AG09309 (cell line): ENCODE results near the gene C16orf82.

Experiments used
- DNase-seq: peaks from one replicate; pipeline ENCODE4 v3.0.0-alpha.2; 2010; ENCODE audit warnings: low read depth
- H3K4me3 ChIP-seq: 2 replicates; pipeline ENCODE4 v1.5.1; 2011; ENCODE audit warnings: mild to moderate bottlenecking, low read depth, low read length, moderate library complexity; ENCODE audit not compliant: control insufficient read depth
- TF ChIP-seq, protein P1 (sequence below): IDR thresholded peaks from 2 replicates; pipeline ENCODE4 v1.5.1; 2011; ENCODE audit warnings: mild to moderate bottlenecking, low read depth, low read length, inconsistent platforms; ENCODE audit not compliant: insufficient read depth, control insufficient read depth; ENCODE audit errors: missing control alignments

The C16orf82 gene

DNA sequence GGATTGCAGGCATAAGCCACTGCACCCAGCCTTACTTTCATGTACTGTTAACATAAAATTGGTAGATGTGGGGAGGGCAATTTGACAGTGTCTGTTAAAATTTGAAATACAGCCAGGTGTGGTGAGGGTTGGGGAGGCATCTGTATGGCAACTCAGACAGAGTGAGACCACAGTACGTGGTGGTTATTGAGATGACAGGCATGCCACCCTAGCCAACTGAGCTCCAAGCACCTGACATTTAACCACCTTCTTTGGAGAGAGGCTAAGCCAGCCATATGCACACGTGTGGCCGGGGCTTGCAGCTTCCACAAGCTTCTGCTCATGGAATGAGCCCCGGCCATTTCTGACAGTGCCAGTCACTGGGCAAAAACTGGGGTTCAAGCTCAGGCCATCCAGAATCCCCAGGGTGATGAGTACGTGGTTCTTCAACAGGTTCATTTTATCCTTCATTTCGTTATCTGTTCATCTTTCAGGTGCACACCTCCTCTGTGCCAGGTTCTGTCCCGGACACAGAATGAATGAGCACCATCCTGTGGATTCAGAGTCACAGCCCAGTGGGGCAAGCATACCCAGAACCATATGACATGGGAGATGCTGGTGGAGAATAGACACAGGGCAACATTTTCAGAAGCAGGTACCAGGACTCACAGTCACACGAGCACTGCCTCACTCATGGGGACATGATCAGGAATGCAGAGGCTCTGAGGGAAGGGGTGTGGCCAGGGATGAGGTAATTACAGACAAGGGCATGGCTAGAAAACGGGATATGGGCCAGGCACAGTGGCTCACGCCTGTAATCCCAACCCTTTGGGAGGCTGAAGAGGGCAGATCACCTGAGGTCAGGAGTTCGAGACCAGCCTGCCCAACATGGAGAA, 36.2 kb downstream of the C16orf82 start:
- DNase-seq: no peak
- H3K4me3 ChIP-seq: no peak overlapping the region
- TF ChIP-seq, protein P1, sequence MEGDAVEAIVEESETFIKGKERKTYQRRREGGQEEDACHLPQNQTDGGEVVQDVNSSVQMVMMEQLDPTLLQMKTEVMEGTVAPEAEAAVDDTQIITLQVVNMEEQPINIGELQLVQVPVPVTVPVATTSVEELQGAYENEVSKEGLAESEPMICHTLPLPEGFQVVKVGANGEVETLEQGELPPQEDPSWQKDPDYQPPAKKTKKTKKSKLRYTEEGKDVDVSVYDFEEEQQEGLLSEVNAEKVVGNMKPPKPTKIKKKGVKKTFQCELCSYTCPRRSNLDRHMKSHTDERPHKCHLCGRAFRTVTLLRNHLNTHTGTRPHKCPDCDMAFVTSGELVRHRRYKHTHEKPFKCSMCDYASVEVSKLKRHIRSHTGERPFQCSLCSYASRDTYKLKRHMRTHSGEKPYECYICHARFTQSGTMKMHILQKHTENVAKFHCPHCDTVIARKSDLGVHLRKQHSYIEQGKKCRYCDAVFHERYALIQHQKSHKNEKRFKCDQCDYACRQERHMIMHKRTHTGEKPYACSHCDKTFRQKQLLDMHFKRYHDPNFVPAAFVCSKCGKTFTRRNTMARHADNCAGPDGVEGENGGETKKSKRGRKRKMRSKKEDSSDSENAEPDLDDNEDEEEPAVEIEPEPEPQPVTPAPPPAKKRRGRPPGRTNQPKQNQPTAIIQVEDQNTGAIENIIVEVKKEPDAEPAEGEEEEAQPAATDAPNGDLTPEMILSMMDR: no peak

DNA sequence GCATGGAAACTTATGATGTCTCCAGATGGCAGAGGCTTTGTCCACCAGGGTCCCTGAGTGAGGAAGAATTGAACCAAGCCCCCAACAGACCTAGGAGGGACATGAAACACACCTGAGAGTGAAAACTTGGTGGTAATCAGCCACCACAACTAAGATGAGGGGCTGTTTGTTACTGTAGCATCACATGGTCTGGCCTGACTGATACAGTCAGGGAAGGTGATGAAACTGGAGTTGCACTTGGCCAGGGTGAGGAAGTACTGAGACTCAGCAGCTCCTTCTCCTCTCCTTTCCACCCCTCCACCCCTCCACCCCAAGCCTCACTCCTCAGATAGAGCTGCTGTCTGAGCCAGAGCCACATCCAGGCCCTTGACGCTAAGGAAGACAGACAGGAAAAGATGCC, 37.2 kb downstream of the C16orf82 start:
- DNase-seq: no peak
- H3K4me3 ChIP-seq: no peak overlapping the region
- TF ChIP-seq, protein P1: no peak

DNA sequence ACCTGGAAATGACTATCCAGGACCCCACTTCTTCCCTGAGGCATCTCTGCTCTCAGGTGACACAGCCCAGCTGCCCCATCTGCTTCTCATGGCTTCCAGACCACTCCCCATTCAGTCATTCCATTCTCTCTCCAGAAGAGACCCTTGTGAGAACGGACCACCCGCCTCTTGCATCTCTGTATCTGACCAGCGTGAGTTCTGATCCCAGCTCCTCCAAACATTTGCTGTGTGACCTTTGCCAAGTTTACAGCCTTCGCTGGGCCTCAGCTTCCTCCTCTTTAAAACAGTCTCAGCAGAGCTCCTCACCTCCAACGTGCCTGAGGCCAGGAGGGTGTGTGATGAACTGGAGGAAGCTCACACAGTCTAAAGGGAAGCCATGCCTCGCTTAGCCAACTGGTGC, 39.6 kb downstream of the C16orf82 start:
- DNase-seq: no peak
- TF ChIP-seq, protein P1: no peak
- H3K4me3 ChIP-seq: no peak overlapping the region

DNA sequence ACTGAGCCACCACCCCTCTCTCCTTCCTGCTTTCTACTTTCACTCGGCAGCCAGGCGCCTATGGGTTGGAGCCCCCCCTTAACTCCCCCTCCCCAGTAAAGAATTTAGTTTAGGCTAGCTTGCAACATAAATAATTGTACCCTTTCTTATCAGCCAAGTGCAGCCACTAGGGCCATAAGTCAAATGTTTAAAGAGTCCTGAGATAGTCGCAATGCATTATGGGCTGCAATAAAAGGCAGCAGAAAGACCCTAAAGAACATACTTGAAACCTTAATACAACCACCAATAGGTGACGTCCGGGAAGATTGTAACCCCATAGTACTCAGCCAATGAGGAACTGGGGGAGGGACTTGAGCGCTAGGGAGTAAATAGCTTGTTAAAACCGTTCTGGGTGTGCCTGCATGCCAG, 40.5 kb downstream of the C16orf82 start:
- H3K4me3 ChIP-seq: no peak overlapping the region
- TF ChIP-seq, protein P1: no peak
- DNase-seq: no peak

DNA sequence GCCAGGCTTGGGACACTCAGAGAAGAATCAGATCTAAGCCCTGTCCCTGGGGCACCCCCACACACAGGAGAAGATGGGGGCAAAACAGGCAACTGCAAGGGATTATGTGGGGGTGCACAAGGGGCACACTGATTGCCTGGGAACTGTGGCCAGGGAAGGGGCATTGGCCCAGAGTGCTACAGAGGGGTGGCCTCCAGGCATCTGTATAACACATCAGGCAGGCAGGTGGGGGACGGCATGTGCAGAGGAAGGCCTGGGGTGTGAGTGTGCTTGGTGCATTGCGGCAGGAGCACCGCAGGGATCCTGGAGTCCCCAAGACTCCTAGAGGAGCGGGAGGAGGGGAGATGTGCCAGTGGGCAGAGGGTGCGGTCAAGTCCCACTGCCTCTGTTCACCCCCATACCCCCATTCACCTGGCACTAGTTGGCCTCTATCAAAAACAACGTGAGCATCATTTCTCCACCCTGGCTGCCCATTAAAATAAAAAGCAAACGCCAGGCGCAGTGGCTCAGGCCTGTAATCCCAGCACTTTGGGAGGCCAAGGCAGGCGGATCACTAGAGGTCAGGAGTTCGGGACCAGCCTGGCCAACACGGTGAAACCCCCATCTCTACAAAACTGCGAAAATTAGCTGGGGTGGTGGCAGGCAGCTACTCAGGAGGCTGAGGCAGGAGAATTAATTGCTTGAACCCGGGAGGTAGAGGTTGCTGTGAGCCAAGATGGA, 41.5 kb downstream of the C16orf82 start:
- TF ChIP-seq, protein P1: no peak
- no peak overlapping the region for H3K4me3 ChIP-seq
- no peak for DNase-seq

DNA sequence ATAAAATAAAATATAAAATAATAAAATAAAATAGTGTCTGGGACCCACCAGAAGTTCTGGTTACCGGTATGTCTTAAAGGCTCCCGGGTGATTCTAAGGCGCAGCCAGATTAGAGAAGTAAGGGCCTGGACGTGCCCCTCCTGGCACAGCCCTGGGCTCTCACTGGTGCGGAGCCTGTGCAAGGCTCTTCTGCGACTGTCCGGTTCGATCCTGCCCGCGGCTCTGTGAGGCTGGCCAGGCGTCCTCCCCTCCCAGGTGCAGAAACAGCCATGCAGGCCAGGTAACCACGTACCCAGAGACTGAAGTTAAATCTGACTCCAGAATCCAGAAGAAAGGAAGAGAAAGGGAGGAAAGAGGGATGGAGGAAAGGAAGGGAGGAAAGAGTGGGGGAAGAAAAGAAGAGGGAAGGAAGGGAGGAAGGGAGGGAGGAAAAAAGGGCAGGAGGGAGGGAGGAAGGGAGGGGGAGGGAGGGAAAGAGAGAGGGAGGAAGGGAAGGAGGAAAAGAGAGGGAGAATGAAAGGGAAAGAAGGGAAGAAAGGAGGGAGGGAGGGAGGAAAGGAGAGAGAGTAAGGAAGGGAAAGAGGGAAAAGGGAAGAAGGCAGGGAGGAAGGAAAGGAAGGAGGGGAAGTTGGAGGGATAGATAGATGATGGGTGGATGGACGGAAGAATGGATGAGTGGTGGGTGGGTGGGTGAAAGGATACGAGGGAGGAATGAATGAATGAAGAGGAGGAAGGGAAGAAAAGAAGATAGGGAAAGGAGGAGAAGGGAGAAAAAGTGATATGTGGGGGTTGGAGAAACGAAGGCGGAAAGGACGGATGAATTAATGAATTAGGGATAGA, 42.3 kb downstream of the C16orf82 start:
- TF ChIP-seq, protein P1: no peak
- H3K4me3 ChIP-seq: peak overlapping the region; percentile 28

More for the DNA sequence above, 42.3 kb downstream of the C16orf82 start:
- no peak for DNase-seq
